ENCODE results near the gene DDAH2.

GRCh38 chr6:31762878-31763618, 33.9 kb upstream of the DDAH2 start:
- TF ChIP-seq CTCF (IDR thresholded peaks at IDR 0.05; ENCODE audit: poor library complexity, severe bottlenecking) (no peak), TAF1 (IDR thresholded peaks at IDR 0.05; ENCODE audit: low read depth) (no peak), POLR2AphosphoS5 (IDR thresholded peaks at IDR 0.05) (no peak), RAD21 (conservative IDR thresholded peaks at IDR 0.05) (no peak), EZH2 (IDR thresholded peaks at IDR 0.05; ENCODE audit: borderline replicate concordance, insufficient read depth, low read length, poor library complexity, severe bottlenecking) (no peak), EP300 (conservative IDR thresholded peaks at IDR 0.05; ENCODE audit: poor library complexity, severe bottlenecking) (no peak)
